Right lobe of liver (tissue), 6 donors: Measurements from ENCODE around the gene HSPA1L. TPM values are rescaled to one million over a fixed set of nuclear protein-coding genes. Genes with fewer than 3 reads are reported as not detected.
A peak's percentile ranks its signal among the peaks of the same experiment; 100 is the strongest.

Source experiments
- ATAC-seq, 4 donors: fragments of 200-7000 bp; cut with Tn5 transposase; one replicate each; pipeline ENCODE4 v1.9.1; 2020; ENCODE audit warnings: mild to moderate bottlenecking in 4 of 4, moderate library complexity in 4 of 4
- DNase-seq, 3 donors: peaks; one replicate each; pipeline ENCODE4 v3.0.0-alpha.2; 2020
- H3K27ac ChIP-seq, 3 donors: fragments of 200-600 bp; one replicate each; pipeline ENCODE4 v1.8.0; 2022
- H3K27me3 ChIP-seq, 2 donors: fragments of 200-600 bp; one replicate each; pipeline ENCODE4 v1.8.0; 2022
- H3K36me3 ChIP-seq, 4 donors: fragments of 200-600 bp; sonication (generic) in 1 of 4; one replicate each; pipeline versions ENCODE4 v1.5.1 to v1.8.0; 2017 to 2022; ENCODE audit warnings: control low read depth in 1 of 4
- H3K4me1 ChIP-seq, 4 donors: fragments of 200-600 bp; sonication (generic) in 1 of 4; one replicate each; pipeline versions ENCODE4 v1.5.1 to v1.8.0; 2017 to 2022; ENCODE audit warnings: control low read depth in 1 of 4
- H3K4me3 ChIP-seq, 3 donors: fragments of 200-600 bp; one replicate each; pipeline ENCODE4 v1.8.0; 2022
- H3K9me3 ChIP-seq, 4 donors: fragments of 200-600 bp; sonication (generic) in 1 of 4; one replicate each; pipeline versions ENCODE4 v1.5.1 to v1.8.0; 2017 to 2022; ENCODE audit warnings: control low read depth in 1 of 4
- CTCF ChIP-seq, 4 donors: fragments of 200-600 bp in 3 of 4; fragments of 450-650 bp in 1 of 4; IDR thresholded peaks; one replicate each; pipeline versions ENCODE4 v1.5.1 to v1.8.0; 2016 to 2022; ENCODE audit warnings: antibody characterized with exemption in 4 of 4, mild to moderate bottlenecking in 2 of 4
- POLR2A ChIP-seq: fragments of 450-650 bp; IDR thresholded peaks from one replicate; pipeline ENCODE4 v1.6.1; 2017; ENCODE audit warnings: antibody characterized with exemption, mild to moderate bottlenecking
- WGBS: methylation state at CpG from one replicate; pipeline ENCODE4 v1.1.6; 2018; ENCODE audit warnings: low coverage, low lambda C conversion rate; ENCODE audit not compliant: insufficient coverage; ENCODE audit errors: missing lambda C conversion rate; 5-methylcytosine and 5-hydroxymethylcytosine counted together
- intact Hi-C, 2 donors: fragments of 100-400 bp; cut with DNase I; formaldehyde crosslinking; loops; one replicate each; pipeline versions ENCODE4 v1.11.2 to v1.14.1; 2022
- total RNA-seq, 6 experiments: library from RNA; depleted of rRNA in 2 of 6; stranded (reverse); fragments of >200 nt in 2 of 6; fragmentation: NEBNext Ultra II Directional in 3 of 6; extraction: Animal tissue kit (Norgen Biotek cat#: 25700) in 3 of 6; gene quantifications; one replicate each; pipeline versions ENCODE4 v1.1.0 to v1.2.4, GENCODE V29; 2016 to 2023
- donor health status: DM: no; HTN: yes; CAD: no.
- donor health status: DM: no; HTN: no; CAD: no.
- donor health status: DM: no; HTN: no; CAD: no.
- donor health status: DM: no; HTN: yes; CAD: no.
- donor health status: DM: no; HTN: yes; CAD: no.

Gene HSPA1L
- total RNA-seq, 6 experiments from 2014 or later: 0.37 to 1.2 (median 0.56) TPM

- ATAC-seq: no peak
- peak overlapping the region in 2 of 3 donors; percentile 4 to 33 for H3K27ac ChIP-seq
- no peaks in the 10 kb centered on the region for H3K9me3 ChIP-seq
- no peaks in the 10 kb centered on the region for H3K27me3 ChIP-seq
- TF ChIP-seq CTCF (IDR thresholded peaks at IDR 0.05) (no peak), POLR2A (no peak)
- peaks cover 0 to 12% (median 4%) of the 10 kb centered on the region in 4 donors for H3K4me1 ChIP-seq
- H3K4me3 ChIP-seq: no peak overlapping the region
- H3K36me3 ChIP-seq: no peaks in the 10 kb centered on the region
- 71% methylated on average over 5 of the region's 5 CpGs for WGBS
- no peak for DNase-seq
- intact Hi-C loops: no loop called here
Observed at GRCh38 chr6:31797588-31797987, 17.5 kb downstream of the HSPA1L start.

GRCh38 chr6:31796993-31797385 lies 18.1 kb downstream of the HSPA1L start:
- intact Hi-C loops: no loop called here
- 94% methylated on average over 2 of the region's 2 CpGs for WGBS
- no peaks in the 10 kb centered on the region for H3K36me3 ChIP-seq
- H3K27me3 ChIP-seq: no peaks in the 10 kb centered on the region
- H3K4me1 ChIP-seq: peaks cover 0 to 12% (median 4%) of the 10 kb centered on the region in 4 donors
- DNase-seq (no peak), ATAC-seq (no peak)
- H3K27ac ChIP-seq: no peak overlapping the region
- no peak overlapping the region for H3K4me3 ChIP-seq
- TF ChIP-seq POLR2A (no peak), CTCF (IDR thresholded peaks at IDR 0.05) (no peak)
- no peaks in the 10 kb centered on the region for H3K9me3 ChIP-seq

DNA sequence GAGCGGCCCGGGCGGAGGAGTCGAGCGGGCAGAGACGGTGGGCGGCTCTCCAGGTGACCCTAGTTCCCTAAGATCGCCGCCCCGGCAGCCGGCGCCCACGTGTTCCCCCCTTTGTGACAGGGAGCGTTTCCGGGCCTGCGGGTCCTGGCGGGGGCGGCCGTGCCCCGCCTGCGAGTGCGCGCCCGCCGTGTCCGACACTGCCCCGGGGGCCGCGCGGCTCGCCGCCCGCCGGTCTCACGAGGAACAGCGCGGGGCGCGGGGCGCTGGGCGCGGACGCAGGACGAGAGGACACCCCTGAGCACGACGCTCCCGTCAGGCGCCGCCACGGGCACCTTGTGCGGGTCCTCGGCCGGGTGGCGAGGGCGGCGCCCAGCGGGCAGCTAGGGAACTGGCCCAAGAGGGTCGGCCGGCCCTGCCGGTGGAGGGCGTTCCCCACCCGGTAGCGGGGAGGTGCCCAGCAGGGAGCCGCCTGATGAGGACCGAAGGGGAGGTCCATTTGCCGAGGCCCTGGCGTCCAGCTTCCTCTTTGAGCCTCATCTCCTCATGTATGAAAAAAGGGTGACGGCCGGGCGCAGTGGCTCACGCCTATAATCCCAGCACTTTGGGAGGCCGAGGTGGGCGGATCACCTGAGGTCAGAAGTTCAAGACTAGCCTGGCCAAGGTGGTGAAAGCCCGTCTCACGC lies 19.3 kb downstream of the HSPA1L start, which contains the start of gene VARS1:
Gene VARS1 (minus strand): TSS at position 137 of the 683 bp plus-strand sequence. CDS start 535 bp downstream, outside the sequence.
- ATAC-seq (peak; percentile 96 to 98 (median 97)), DNase-seq (peak; percentile 96 to 97 (median 96))
- intact Hi-C loops: no loop called here
- H3K27me3 ChIP-seq: no peaks in the 10 kb centered on the region
- H3K36me3 ChIP-seq: no peaks in the 10 kb centered on the region
- WGBS: 0% methylated on average over 11 of the region's 75 CpGs
- peak; percentile 79 for TF ChIP-seq POLR2A
- TF ChIP-seq CTCF (IDR thresholded peaks at IDR 0.05): peak; percentile 82 to 96 (median 87)
- peak within 1 kb of the TSS; percentile 92 to 99 (median 94) for H3K27ac ChIP-seq
- H3K4me1 ChIP-seq: peaks cover 0 to 16% (median 4%) of the 10 kb centered on the region in 4 donors
- H3K4me3 ChIP-seq: peak within 1 kb of the TSS; percentile 80 to 97 (median 90)
- H3K9me3 ChIP-seq: no peaks in the 10 kb centered on the region

GRCh38 chr6:31794866-31795615 lies 20.0 kb downstream of the HSPA1L start:
- 3% methylated on average over 27 of the region's 44 CpGs for WGBS
- peak in 3 of 4 donors; percentile 2 to 8 (median 2) for ATAC-seq
- intact Hi-C loops: no loop called here
- H3K27ac ChIP-seq: peak overlapping the region; percentile 92 to 99 (median 94)
- H3K4me1 ChIP-seq: peaks cover 0 to 17% (median 4%) of the 10 kb centered on the region in 4 donors
- no peaks in the 10 kb centered on the region for H3K9me3 ChIP-seq
- H3K36me3 ChIP-seq: no peaks in the 10 kb centered on the region
- peak overlapping the region; percentile 80 to 97 (median 90) for H3K4me3 ChIP-seq
- H3K27me3 ChIP-seq: no peaks in the 10 kb centered on the region
- TF ChIP-seq POLR2A (no peak), CTCF (IDR thresholded peaks at IDR 0.05) (no peak)
- peak in 2 of 3 donors; percentile 44 to 52 for DNase-seq
